ENCODE measurements around the gene DPYSL3. TPM values are rescaled to one million over a fixed set of nuclear protein-coding genes. Genes with fewer than 3 reads are reported as not detected.

Gene DPYSL3
- total and polyA plus RNA-seq, 2 donors (not counting 3 experiments of a cell fraction or from before 2014, with no cell fraction given) = 80.3 to 146 TPM

GRCh38 chr5:147522435-147522834, 12.6 kb upstream of the DPYSL3 start:
- peak overlapping the region; percentile 11 for H3K27ac ChIP-seq (ENCODE audit: insufficient read depth, low read depth, low read length)
- peak overlapping the region; percentile 57 for H2AFZ ChIP-seq (ENCODE audit: low read depth, low read length)
- ChIA-PET CTCF (interaction anchor here (1.9 kb wide), 1 partner anchor 14 kb away, joined by 6 read pairs; no protein-coding TSS in a partner anchor), POLR2A (no interaction called here)
- intact Hi-C loops (cut with micrococcal nuclease) (loop anchor here (1.0 kb wide), 2 partner anchors 9 to 12 kb away; partner anchors contain the start of gene DPYSL3), dilution Hi-C loops (cut with MboI; ENCODE audit: extremely low pct_ligation_motif_present, low sequenced_read_pairs) (no loop called here)
- no peaks in the 10 kb centered on the region for H3K9me1 ChIP-seq (replicated peaks; ENCODE audit: control insufficient read depth, extremely low read depth, insufficient read depth, low read length)
- H3K79me2 ChIP-seq (ENCODE audit: control insufficient read depth, insufficient read depth, low read length) = no peaks in the 10 kb centered on the region
- H3K4me1 ChIP-seq (ENCODE audit: control insufficient read depth, extremely low read depth, insufficient read depth, low read length) = peaks cover 19% of the 10 kb centered on the region
- TF ChIP-seq FOS (IDR thresholded peaks at IDR 0.05; ENCODE audit: borderline replicate concordance, insufficient read depth, low read length) (peak; percentile 91), GATA2 (IDR thresholded peaks at IDR 0.05; ENCODE audit: insufficient read depth, insufficient read length, low read depth, low read length) (peak; percentile 91), JUN (IDR thresholded peaks at IDR 0.05; ENCODE audit: borderline replicate concordance, insufficient read depth, insufficient read length, low read depth) (peak; percentile 23), POLR2A (IDR thresholded peaks at IDR 0.05; ENCODE audit: low read depth, low read length) (no peak), CTCF (IDR thresholded peaks at IDR 0.05; ENCODE audit: extremely low read depth in 1 of 2, insufficient read depth in 1 of 2, low read depth in 1 of 2, low read length in 2 of 2) (no peak), MYC (IDR thresholded peaks at IDR 0.05; ENCODE audit: low read depth, low read length) (peak; percentile 11), POLR2AphosphoS5 (IDR thresholded peaks at IDR 0.05; ENCODE audit: insufficient read depth, low read depth, low read length) (no peak), EZH2 (IDR thresholded peaks at IDR 0.05; ENCODE audit: borderline replicate concordance, low read depth, low read length, severe bottlenecking) (no peak), MAX (IDR thresholded peaks at IDR 0.05; ENCODE audit: insufficient read depth, insufficient read length) (no peak)
- H3K36me3 ChIP-seq (ENCODE audit: control insufficient read depth in 2 of 2, extremely low read depth in 1 of 2, insufficient read depth in 2 of 2, low read length in 2 of 2) = no peaks in the 10 kb centered on the region
- H3K4me2 ChIP-seq (ENCODE audit: insufficient read depth, low read length) = peak overlapping the region; percentile 66
- no peaks in the 10 kb centered on the region for H3K9me3 ChIP-seq (replicated peaks; ENCODE audit: control insufficient read depth, insufficient read depth, low read length)
- H3K27me3 ChIP-seq (ENCODE audit: control insufficient read depth in 2 of 2, insufficient read depth in 2 of 2, low read length in 2 of 2) = no peaks in the 10 kb centered on the region
- DNase-seq (ENCODE audit: low read depth, low spot score) (peak; percentile 87), FAIRE-seq (peak; percentile 86)
- BruUV-seq (replicated peaks) = no TSS peak
- H3K4me3 ChIP-seq (replicated peaks in 1 of 3; ENCODE audit: insufficient read depth in 1 of 3, low read depth in 1 of 3, low read length in 3 of 3) = no peak overlapping the region
- no peak overlapping the region for H3K9ac ChIP-seq (replicated peaks; ENCODE audit: extremely low read depth, insufficient read depth, low read length)
- no peaks in the 10 kb centered on the region for H4K20me1 ChIP-seq (replicated peaks; ENCODE audit: control insufficient read depth, extremely low read depth, insufficient read depth, low read length)
